Activated CD4-positive, CD25-positive, alpha-beta regulatory T cell (primary cell): ENCODE measurements around the gene PTPRM.

Source experiments
- DNase-seq, 4 experiments: peaks; one replicate each; lab custom pipeline; 2025; lab: John Stamatoyannopoulos, UW

PTPRM gene

GRCh38 chr18:7809455-7809854, 242.3 kb downstream of the PTPRM start:
- no peak for DNase-seq

- no peak for DNase-seq
Measured at GRCh38 chr18:7809978-7810377, 242.9 kb downstream of the PTPRM start.

- DNase-seq: no peak
Measured at GRCh38 chr18:7812431-7813063, 245.4 kb downstream of the PTPRM start.

- DNase-seq: no peak
Measured at GRCh38 chr18:7813131-7813530, 246.0 kb downstream of the PTPRM start.

GRCh38 chr18:7814754-7815315, 247.7 kb downstream of the PTPRM start:
- no peak for DNase-seq

GRCh38 chr18:7815787-7816186, 248.7 kb downstream of the PTPRM start:
- no peak for DNase-seq

GRCh38 chr18:7817575-7818230, 250.6 kb downstream of the PTPRM start:
- DNase-seq: no peak

- DNase-seq: no peak
Measured at GRCh38 chr18:7821784-7822183, 254.7 kb downstream of the PTPRM start.

GRCh38 chr18:7822435-7823331, 255.6 kb downstream of the PTPRM start:
- DNase-seq: no peak

GRCh38 chr18:7824970-7825369, 257.9 kb downstream of the PTPRM start:
- DNase-seq: no peak

GRCh38 chr18:7830468-7830867, 263.4 kb downstream of the PTPRM start:
- no peak for DNase-seq

- no peak for DNase-seq
Measured at GRCh38 chr18:7839548-7839947, 272.4 kb downstream of the PTPRM start.

- no peak for DNase-seq
Measured at GRCh38 chr18:7840411-7840810, 273.3 kb downstream of the PTPRM start.

- no peak for DNase-seq
Measured at GRCh38 chr18:7844017-7844416, 276.9 kb downstream of the PTPRM start.

GRCh38 chr18:7844418-7844817, 277.3 kb downstream of the PTPRM start:
- no peak for DNase-seq

- no peak for DNase-seq
Measured at GRCh38 chr18:7846335-7846734, 279.2 kb downstream of the PTPRM start.

- DNase-seq: no peak
Measured at GRCh38 chr18:7847357-7848053, 280.4 kb downstream of the PTPRM start.

- DNase-seq: no peak
Measured at GRCh38 chr18:7848054-7848412, 280.9 kb downstream of the PTPRM start.

GRCh38 chr18:7850446-7850845, 283.3 kb downstream of the PTPRM start:
- no peak for DNase-seq

GRCh38 chr18:7855028-7855427, 287.9 kb downstream of the PTPRM start:
- DNase-seq: no peak

GRCh38 chr18:7855671-7856070, 288.6 kb downstream of the PTPRM start:
- DNase-seq: no peak

GRCh38 chr18:7856116-7856515, 289.0 kb downstream of the PTPRM start:
- DNase-seq: no peak
